Loucy (cell line): ENCODE data around the gene ITGB5.

Experiments
- H2AFZ ChIP-seq: fragments of 200-600 bp; sonication (generic); 2 replicates; pipeline ENCODE4 v1.6.0; 2016; ENCODE audit warnings: antibody characterized with exemption, mild to moderate bottlenecking, low read length, moderate library complexity
- H3F3A ChIP-seq: fragments of 200-600 bp; 2 replicates; pipeline ENCODE4 v1.6.0; 2016; ENCODE audit warnings: antibody characterized with exemption, low read depth, mild to moderate bottlenecking
- H3K27me3 ChIP-seq: fragments of 200-600 bp; sonication (generic); 2 replicates; pipeline ENCODE4 v1.6.1; 2014; ENCODE audit warnings: low read length, mild to moderate bottlenecking; ENCODE audit not compliant: insufficient read depth, poor library complexity, severe bottlenecking
- H3K36me3 ChIP-seq: fragments of 200-600 bp; sonication (generic); 2 replicates; pipeline ENCODE4 v1.6.1; 2016; ENCODE audit warnings: low read length; ENCODE audit not compliant: insufficient read depth
- H3K4me1 ChIP-seq: fragments of 200-600 bp; sonication (generic); 2 replicates; pipeline ENCODE4 v1.5.1; 2014; ENCODE audit warnings: low read length, mild to moderate bottlenecking; ENCODE audit not compliant: insufficient read depth, poor library complexity, severe bottlenecking
- H3K4me2 ChIP-seq: fragments of 200-600 bp; sonication (generic); 2 replicates; pipeline ENCODE4 v1.6.0; 2014; ENCODE audit warnings: antibody characterized with exemption, low read length, low read depth, mild to moderate bottlenecking; ENCODE audit not compliant: poor library complexity, severe bottlenecking
- H3K4me3 ChIP-seq: fragments of 200-600 bp; sonication (generic); 2 replicates; pipeline ENCODE4 v1.5.1; 2014; ENCODE audit warnings: low read length, mild to moderate bottlenecking, mixed read lengths; ENCODE audit not compliant: poor library complexity, severe bottlenecking
- H3K79me2 ChIP-seq: fragments of 200-600 bp; sonication (generic); 2 replicates; pipeline ENCODE4 v1.6.1; 2014; ENCODE audit warnings: low read length; ENCODE audit not compliant: insufficient read depth
- H3K9ac ChIP-seq: fragments of 200-600 bp; sonication (generic); 2 replicates; pipeline ENCODE4 v1.6.0; 2014; ENCODE audit warnings: mild to moderate bottlenecking, low read depth, low read length, moderate library complexity; ENCODE audit not compliant: poor library complexity, severe bottlenecking
- H3K9me2 ChIP-seq: fragments of 200-600 bp; sonication (generic); replicated peaks from 2 replicates; pipeline ENCODE4 v1.6.1; 2016; ENCODE audit warnings: low read depth, low read length, mixed read lengths
- H3K9me3 ChIP-seq: fragments of 200-600 bp; sonication (generic); 2 replicates; pipeline ENCODE4 v1.6.1; 2014; ENCODE audit warnings: mild to moderate bottlenecking, antibody characterized with exemption, low read length, low read depth; ENCODE audit not compliant: insufficient read depth
- H4K20me1 ChIP-seq: fragments of 200-600 bp; sonication (generic); 2 replicates; pipeline ENCODE4 v1.6.0; 2014; ENCODE audit warnings: antibody characterized with exemption, low read length, mild to moderate bottlenecking; ENCODE audit not compliant: insufficient read depth, poor library complexity, severe bottlenecking
- CTCF ChIP-seq: fragments of 200-600 bp; sonication (generic); conservative IDR thresholded peaks from 2 replicates; pipeline ENCODE4 v1.5.1; 2014; ENCODE audit warnings: mild to moderate bottlenecking, antibody characterized with exemption, low read length
- EZH2phosphoT487 ChIP-seq: fragments of 200-600 bp; IDR thresholded peaks from 2 replicates; pipeline ENCODE4 v1.6.1; 2018; ENCODE audit warnings: antibody characterized with exemption, mild to moderate bottlenecking, moderate library complexity, borderline replicate concordance

ITGB5 gene

GRCh38 chr3:124858275-124858674 is 28.9 kb downstream of the ITGB5 start:
- Histone ChIP-seq H3K36me3 (no peaks in the 10 kb centered on the region), H3K9me3 (no peaks in the 10 kb centered on the region), H2AFZ (no peak overlapping the region), H3K79me2 (no peaks in the 10 kb centered on the region), H3K9me2 (no peaks in the 10 kb centered on the region), H3K4me2 (no peak overlapping the region), H3K4me3 (no peak overlapping the region), H4K20me1 (no peaks in the 10 kb centered on the region), H3K4me1 (no peaks in the 10 kb centered on the region), H3K9ac (no peak overlapping the region), H3K27me3 (no peaks in the 10 kb centered on the region), H3F3A (no peaks in the 10 kb centered on the region)
- TF ChIP-seq CTCF, result no peak
- no peak for TF ChIP-seq EZH2phosphoT487

DNA sequence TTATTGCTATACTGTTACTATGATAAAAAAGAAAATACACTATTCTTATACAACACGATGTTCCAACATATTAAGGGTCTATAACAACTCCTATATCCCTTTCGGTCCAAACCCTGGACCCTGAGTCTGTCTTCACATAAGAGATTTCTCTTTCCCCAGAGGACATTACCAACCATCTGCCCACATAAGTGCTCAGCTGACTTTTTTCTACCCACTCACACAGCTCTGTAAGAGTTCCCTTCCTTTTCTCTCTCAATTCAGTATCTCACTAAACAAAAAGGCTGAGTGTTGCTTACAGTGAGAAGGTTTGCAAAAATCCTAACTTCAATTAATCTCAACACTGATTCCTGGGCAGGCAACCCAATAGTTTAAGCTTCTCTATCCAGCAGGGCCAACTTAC is 30.5 kb downstream of the ITGB5 start:
- no peak for TF ChIP-seq EZH2phosphoT487
- TF ChIP-seq CTCF, result no peak
- no peak overlapping the region for H3K4me2 ChIP-seq

DNA sequence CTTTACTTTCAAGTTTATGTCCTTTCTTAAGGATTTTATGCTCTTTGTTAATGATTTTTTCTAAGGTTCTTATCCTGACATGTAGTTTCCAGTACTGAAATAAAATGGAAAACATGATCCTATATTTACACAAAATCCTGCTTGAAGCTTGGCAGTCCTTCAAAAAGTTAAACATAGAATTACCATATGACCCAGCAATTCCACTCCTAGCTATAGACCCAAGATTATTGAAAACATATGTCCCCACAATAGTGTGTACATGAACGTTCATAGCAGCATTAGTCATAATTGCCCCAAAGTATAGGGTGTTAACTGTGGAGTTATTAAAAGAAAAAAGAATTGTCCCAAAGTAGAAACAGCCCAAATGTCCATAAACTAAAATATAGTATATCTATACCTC is 33.2 kb downstream of the ITGB5 start:
- Histone ChIP-seq H3K9ac (no peak overlapping the region), H3F3A (no peaks in the 10 kb centered on the region), H3K36me3 (no peaks in the 10 kb centered on the region), H2AFZ (no peak overlapping the region), H3K27me3 (no peaks in the 10 kb centered on the region), H3K4me2 (no peak overlapping the region), H3K4me3 (no peak overlapping the region), H3K79me2 (no peaks in the 10 kb centered on the region), H3K9me3 (no peaks in the 10 kb centered on the region), H3K9me2 (no peaks in the 10 kb centered on the region), H4K20me1 (no peaks in the 10 kb centered on the region), H3K4me1 (no peaks in the 10 kb centered on the region)
- TF ChIP-seq CTCF (no peak), EZH2phosphoT487 (no peak)

More for the DNA sequence above, 30.5 kb downstream of the ITGB5 start:
- Histone ChIP-seq H3F3A (no peaks in the 10 kb centered on the region), H2AFZ (no peak overlapping the region), H3K36me3 (no peaks in the 10 kb centered on the region), H3K9me2 (no peaks in the 10 kb centered on the region), H4K20me1 (no peaks in the 10 kb centered on the region), H3K79me2 (no peaks in the 10 kb centered on the region), H3K9me3 (no peaks in the 10 kb centered on the region), H3K4me3 (no peak overlapping the region), H3K27me3 (no peaks in the 10 kb centered on the region), H3K9ac (no peak overlapping the region), H3K4me1 (no peaks in the 10 kb centered on the region)
